SK-N-MC (cell line): ENCODE measurements around the gene WIPF3.

Source experiments
- EZH2 ChIP-seq: fragments of 200-600 bp; sonication (generic); IDR thresholded peaks from one replicate; pipeline ENCODE4 v1.6.1; 2017; ENCODE audit warnings: antibody characterized with exemption
- FOXP2 ChIP-seq: optimal IDR thresholded peaks from 2 replicates; pipeline ENCODE3; 2011; ENCODE audit warnings: mild to moderate bottlenecking, moderate library complexity; ENCODE audit not compliant: insufficient read depth; ENCODE audit errors: extremely low read length, control extremely low read depth
- POLR2AphosphoS5 ChIP-seq: IDR thresholded peaks from 2 replicates; pipeline ENCODE4 v1.6.1; 2012; ENCODE audit warnings: mild to moderate bottlenecking, low read depth, low read length, borderline replicate concordance

- TF ChIP-seq EZH2 (no peak), FOXP2 (no peak), POLR2AphosphoS5 (no peak)
Observed at GRCh38 chr7:29924006-29924405, 117.7 kb downstream of the WIPF3 start.
